RWPE1 (cell line): Measurements from ENCODE around the gene RRM1.
"Not testable (repeated sequence)": the region's sequence is repeated elsewhere in the genome, so short reads cannot be mapped to it uniquely, and the experiment has no call there.

ENCODE experiments used
- CTCF ChIA-PET: fragments of 350-600 bp; sonication (Branson Sonifier 250); formaldehyde crosslinking; extraction: SDS; loops from one replicate; lab custom pipeline; 2021; lab: Yijun Ruan, JAX
- POLR2A ChIA-PET: fragments of 400-600 bp; formaldehyde crosslinking; extraction: SDS; loops from one replicate; lab custom pipeline; 2020; ENCODE audit warnings: antibody characterized with exemption; ENCODE audit not compliant: low non-redundant PET; lab: Yijun Ruan, JAX
- DNase-seq: peaks from one replicate; pipeline ENCODE4 v3.0.0; 2012; ENCODE audit warnings: low spot score
- H3K27ac ChIP-seq: fragments of 450-650 bp; 2 replicates; pipeline ENCODE4 v1.5.1; 2017
- TF ChIP-seq, protein P1 (sequence below): fragments of 450-650 bp; conservative IDR thresholded peaks from 2 replicates; pipeline ENCODE4 v1.5.1; 2017; ENCODE audit warnings: low read depth, mild to moderate bottlenecking

The RRM1 gene

DNA sequence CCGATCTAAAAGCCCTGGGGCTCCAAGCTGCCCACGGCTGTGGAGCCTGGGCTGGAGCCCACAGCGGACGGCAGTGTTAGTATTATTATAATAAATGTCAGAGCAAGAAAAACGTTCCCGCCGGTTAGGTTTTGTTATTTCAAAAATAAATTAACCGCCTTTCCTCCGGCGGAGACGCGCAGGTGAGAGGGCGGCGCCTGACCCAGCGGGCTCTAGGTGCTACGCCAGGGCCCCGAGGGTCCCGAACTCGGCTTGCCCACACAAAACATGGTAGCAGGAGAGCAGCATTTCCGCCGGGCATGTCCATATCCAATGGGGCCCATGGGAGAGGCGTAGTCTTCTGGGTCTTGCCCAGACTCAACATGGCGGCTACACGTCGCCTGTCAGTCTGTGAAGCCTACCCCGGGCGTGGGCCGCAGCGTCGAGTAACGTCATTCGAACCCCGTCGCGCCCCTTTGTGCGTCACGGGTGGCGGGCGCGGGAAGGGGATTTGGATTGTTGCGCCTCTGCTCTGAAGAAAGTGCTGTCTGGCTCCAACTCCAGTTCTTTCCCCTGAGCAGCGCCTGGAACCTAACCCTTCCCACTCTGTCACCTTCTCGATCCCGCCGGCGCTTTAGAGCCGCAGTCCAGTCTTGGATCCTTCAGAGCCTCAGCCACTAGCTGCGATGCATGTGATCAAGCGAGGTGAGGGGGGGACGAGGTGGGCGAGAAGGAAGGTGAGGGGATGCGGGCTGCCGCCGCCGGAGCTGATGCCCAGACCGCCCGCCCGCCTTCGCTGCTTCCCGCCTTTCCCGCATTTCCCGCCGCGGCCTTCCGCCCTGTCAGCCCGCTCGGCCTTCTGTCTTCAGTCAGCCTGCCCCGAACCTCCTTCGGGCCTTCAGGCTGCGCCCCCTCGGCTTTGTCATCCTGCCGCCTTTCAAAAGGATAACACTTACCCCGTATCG lies at the start of gene RRM1:
Gene RRM1, plus strand, starts transcription at position 452 of the 944 bp plus-strand sequence. Its CDS starts 214 bp downstream, at position 666.
- CTCF ChIA-PET, result interaction anchor here (0.7 kb wide), 2 partner anchors 17 to 642 kb away, joined by 3 to 4 read pairs; no protein-coding TSS in a partner anchor
- TF ChIP-seq, protein P1, sequence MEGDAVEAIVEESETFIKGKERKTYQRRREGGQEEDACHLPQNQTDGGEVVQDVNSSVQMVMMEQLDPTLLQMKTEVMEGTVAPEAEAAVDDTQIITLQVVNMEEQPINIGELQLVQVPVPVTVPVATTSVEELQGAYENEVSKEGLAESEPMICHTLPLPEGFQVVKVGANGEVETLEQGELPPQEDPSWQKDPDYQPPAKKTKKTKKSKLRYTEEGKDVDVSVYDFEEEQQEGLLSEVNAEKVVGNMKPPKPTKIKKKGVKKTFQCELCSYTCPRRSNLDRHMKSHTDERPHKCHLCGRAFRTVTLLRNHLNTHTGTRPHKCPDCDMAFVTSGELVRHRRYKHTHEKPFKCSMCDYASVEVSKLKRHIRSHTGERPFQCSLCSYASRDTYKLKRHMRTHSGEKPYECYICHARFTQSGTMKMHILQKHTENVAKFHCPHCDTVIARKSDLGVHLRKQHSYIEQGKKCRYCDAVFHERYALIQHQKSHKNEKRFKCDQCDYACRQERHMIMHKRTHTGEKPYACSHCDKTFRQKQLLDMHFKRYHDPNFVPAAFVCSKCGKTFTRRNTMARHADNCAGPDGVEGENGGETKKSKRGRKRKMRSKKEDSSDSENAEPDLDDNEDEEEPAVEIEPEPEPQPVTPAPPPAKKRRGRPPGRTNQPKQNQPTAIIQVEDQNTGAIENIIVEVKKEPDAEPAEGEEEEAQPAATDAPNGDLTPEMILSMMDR, result no peak
- H3K27ac ChIP-seq, result peak within 1 kb of the TSS; percentile 95
- POLR2A ChIA-PET, result interaction anchor here (0.6 kb wide), 1 partner anchor 8 kb away, joined by 4 read pairs; no protein-coding TSS in a partner anchor
- peak; percentile 93 for DNase-seq

DNA sequence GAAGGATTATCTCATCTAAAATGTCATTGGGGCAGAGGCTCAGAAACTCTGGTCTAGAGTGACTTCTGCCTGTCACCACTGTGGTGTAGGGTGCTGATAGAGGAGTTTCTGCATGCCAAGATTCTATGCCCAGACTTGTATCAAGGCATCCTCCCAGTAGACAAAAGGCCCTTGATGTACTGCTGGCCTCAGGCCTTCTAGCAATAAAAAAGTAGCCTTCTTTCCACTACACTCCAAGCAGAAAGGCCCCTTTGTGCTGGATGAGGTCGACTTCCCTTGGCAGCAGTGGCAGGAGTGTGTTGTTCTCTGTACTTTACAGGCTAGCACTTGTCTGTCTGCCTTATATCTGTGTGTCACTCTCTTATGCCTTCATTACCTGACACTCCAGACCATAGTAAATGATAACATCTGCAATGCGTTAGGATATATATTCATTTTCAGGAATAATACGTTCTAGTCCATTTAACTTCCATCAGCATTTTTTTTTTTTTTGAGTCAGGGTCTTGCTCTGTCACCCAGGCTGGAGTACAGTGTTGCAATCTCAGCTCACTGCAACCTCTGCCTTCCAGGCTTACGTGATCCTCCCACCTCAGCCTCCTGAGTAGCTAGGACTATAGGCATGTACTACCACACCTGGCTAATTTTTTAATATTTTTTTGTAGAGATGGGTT lies 49.5 kb upstream of the RRM1 start:
- peak; percentile 40 for DNase-seq
- peak overlapping the region; percentile 60 for H3K27ac ChIP-seq
- ChIA-PET CTCF (interaction anchor here (1.3 to 3.9 kb wide), 2 partner anchors 190 to 196 kb away, joined by 6 to 18 read pairs; partner anchors contain the start of gene STIM1), POLR2A (interaction anchor here (0.7 kb wide), 1 partner anchor 70 kb away, joined by 4 read pairs; no protein-coding TSS in a partner anchor)
- TF ChIP-seq, protein P1, result no peak

- no peak overlapping the region for H3K27ac ChIP-seq
- ChIA-PET CTCF (interaction anchor here (0.6 kb wide), 1 partner anchor 199 kb away, joined by 5 read pairs; no protein-coding TSS in a partner anchor), POLR2A (no interaction called here)
- TF ChIP-seq, protein P1, result no peak
- no peak for DNase-seq
Observed at GRCh38 chr11:4048340-4048739, 46.3 kb upstream of the RRM1 start.

DNA sequence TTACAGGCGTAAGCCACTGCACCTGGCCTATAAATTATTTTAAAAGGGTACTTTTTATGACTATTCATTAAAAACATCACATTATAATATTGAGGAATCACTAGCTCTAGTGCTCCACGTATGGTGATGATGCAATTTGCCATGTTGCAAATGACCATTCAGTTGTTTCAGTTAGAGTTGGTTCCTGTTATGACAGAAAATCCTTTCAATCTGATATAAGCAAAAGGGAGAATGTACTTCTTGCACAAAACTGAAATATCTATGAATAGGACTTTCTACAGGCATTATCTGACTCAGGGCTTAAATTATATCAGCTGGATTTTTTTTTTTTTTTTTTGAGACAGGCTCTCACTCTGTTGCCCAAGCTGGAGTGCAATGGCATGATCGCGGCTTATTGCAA lies 45.6 kb upstream of the RRM1 start:
- no peak for DNase-seq

GRCh38 chr11:4050138-4050537 lies 44.5 kb upstream of the RRM1 start:
- no peak for DNase-seq
- H3K27ac ChIP-seq, result no peak overlapping the region
- CTCF ChIA-PET, result interaction anchor here (0.6 to 1.1 kb wide), 3 partner anchors 35 to 204 kb away, joined by 3 read pairs; partner anchors contain the start of gene STIM1

More for the DNA sequence above, 45.6 kb upstream of the RRM1 start:
- no peak overlapping the region for H3K27ac ChIP-seq
- TF ChIP-seq, protein P1, result no peak
- CTCF ChIA-PET, result interaction anchor here (0.6 to 1.1 kb wide), 2 partner anchors 194 to 199 kb away, joined by 3 to 5 read pairs; partner anchors contain the start of gene STIM1
- POLR2A ChIA-PET, result interaction anchor here (0.6 kb wide), 1 partner anchor 221 kb away, joined by 4 read pairs; no protein-coding TSS in a partner anchor

DNA sequence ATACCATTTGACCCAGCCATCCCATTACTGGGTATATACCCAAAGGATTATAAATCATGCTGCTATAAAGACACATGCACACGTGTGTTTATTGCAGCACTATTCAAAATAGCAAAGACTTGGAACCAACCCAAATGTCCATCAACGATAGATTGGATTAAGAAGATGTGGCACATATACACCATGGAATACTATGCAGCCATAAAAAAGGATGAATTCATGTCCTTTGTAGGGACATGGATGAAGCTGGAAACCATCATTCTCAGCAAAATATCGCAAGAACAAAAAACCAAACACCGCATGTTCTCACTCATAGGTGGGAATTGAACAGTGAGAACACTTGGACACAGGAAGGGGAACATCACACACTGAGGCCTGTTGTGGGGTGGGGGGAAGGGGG lies 41.4 kb upstream of the RRM1 start:
- H3K27ac ChIP-seq, CTCF ChIA-PET, POLR2A ChIA-PET, DNase-seq: not testable (repeated sequence)

More at GRCh38 chr11:4050138-4050537, 44.5 kb upstream of the RRM1 start:
- TF ChIP-seq, protein P1, result no peak
- POLR2A ChIA-PET, result no interaction called here
